Psoas muscle (tissue), 8 donors: Measurements from ENCODE around the gene VAT1L. TPM values are rescaled to one million over a fixed set of nuclear protein-coding genes. Genes with fewer than 3 reads are reported as not detected.

Source experiments
- ATAC-seq, 4 donors: fragments of 200-7000 bp; cut with Tn5 transposase; one replicate each; pipeline ENCODE4 v1.9.1; 2020; ENCODE audit warnings: moderate library complexity in 3 of 4, mild to moderate bottlenecking in 2 of 4
- DNase-seq, 2 donors: peaks; one replicate each; pipeline ENCODE4 v3.0.0-alpha.2; 2020
- H3K27ac ChIP-seq: fragments of 200-600 bp; one replicate; pipeline ENCODE4 v1.8.0; 2022
- H3K27me3 ChIP-seq, 3 donors: fragments of 200-600 bp in 1 of 3; one replicate each; pipeline versions ENCODE4 v1.6.1 to v1.8.0; 2013 to 2022; ENCODE audit warnings: low read length in 2 of 3, mild to moderate bottlenecking in 2 of 3, moderate library complexity in 1 of 3; ENCODE audit not compliant: insufficient read depth in 3 of 3
- H3K36me3 ChIP-seq, 2 donors: fragments of 200-600 bp in 1 of 2; one replicate each; pipeline versions ENCODE4 v1.6.1 to v1.8.0; 2013 to 2022; ENCODE audit warnings: low read depth in 1 of 2, mild to moderate bottlenecking in 1 of 2, moderate library complexity in 1 of 2; ENCODE audit not compliant: insufficient read depth in 1 of 2
- H3K4me1 ChIP-seq: fragments of 200-600 bp; one replicate; pipeline ENCODE4 v1.8.0; 2022
- H3K4me3 ChIP-seq: fragments of 200-600 bp; one replicate; pipeline ENCODE4 v1.8.0; 2022; ENCODE audit warnings: mild to moderate bottlenecking
- H3K9me3 ChIP-seq: fragments of 200-600 bp; one replicate; pipeline ENCODE4 v1.8.0; 2022
- CTCF ChIP-seq: fragments of 200-600 bp; IDR thresholded peaks from one replicate; pipeline ENCODE4 v1.8.0; 2022; ENCODE audit warnings: antibody characterized with exemption
- WGBS, 3 donors: extraction: QIAGEN DNeasy Blood & Tissue Kit; methylation state at CpG; one replicate each; pipeline versions ENCODE4 v1.1.6 to v1.1.7; 2013; 5-methylcytosine and 5-hydroxymethylcytosine counted together
- intact Hi-C, 2 donors: fragments of 100-400 bp; cut with DNase I; formaldehyde crosslinking; loops; one replicate each; pipeline versions ENCODE4 v1.11.0 to v1.14.2; 2022
- polyA plus RNA-seq, 3 donors: library from polyadenylated mRNA; stranded (reverse); fragments of 200-250 nt; gene quantifications; one replicate each; pipeline ENCODE4 v1.2.3, GENCODE V29; 2013
- total RNA-seq, 4 donors: library from RNA; stranded (reverse); fragmentation: NEBNext Ultra II Directional in 2 of 4; extraction: Animal tissue kit (Norgen Biotek cat#: 25700) in 2 of 4; gene quantifications; one replicate each; pipeline versions ENCODE4 v1.2.1 to v1.2.4, GENCODE V29; 2021 to 2023
- donor health status: healthy with polysubstance abuse.
- donor health status: DM: no; HTN: no; CAD: no; lungs with moderate emphysema.
- donor health status: Bipolar disorder and iron deficiency.
- donor health status: healthy.
- donor health status: DM: yes; HTN: yes; CAD: no.
- donor health status: DM: no; HTN: no; CAD: no.
- donor health status: DM: no; HTN: no; CAD: no.
- donor health status: DM: yes; HTN: yes; CAD: no.

Gene VAT1L
- total and polyA plus RNA-seq, 7 donors: 0.03 to 0.20 (median 0.09) TPM; not detected in 3

- Histone ChIP-seq H3K9me3 (no peaks in the 10 kb centered on the region), H3K4me1 (no peaks in the 10 kb centered on the region), H3K36me3 (no peaks in the 10 kb centered on the region), H3K27ac (no peak overlapping the region), H3K4me3 (no peak overlapping the region), H3K27me3 (no peaks in the 10 kb centered on the region)
- ATAC-seq: no peak
- intact Hi-C loops: no loop called here
- DNase-seq: no peak
- no peak for TF ChIP-seq CTCF
- 51 to 58% (median 57%) methylated on average over 8 of the region's 8 CpGs for WGBS, 3 donors
Observed at GRCh38 chr16:77918809-77919707, 130.7 kb downstream of the VAT1L start.

GRCh38 chr16:77919761-77920415, 131.5 kb downstream of the VAT1L start:
- no peak for TF ChIP-seq CTCF
- no peak overlapping the region for H3K27ac ChIP-seq
- 52 to 55% (median 52%) methylated on average over 8 of the region's 8 CpGs for WGBS, 3 donors
- no peaks in the 10 kb centered on the region for H3K36me3 ChIP-seq
- intact Hi-C loops: no loop called here
- no peak for ATAC-seq
- no peak overlapping the region for H3K4me3 ChIP-seq
- no peaks in the 10 kb centered on the region for H3K4me1 ChIP-seq
- peaks cover 0 to under 1% (median 0%) of the 10 kb centered on the region in 3 donors for H3K27me3 ChIP-seq
- no peaks in the 10 kb centered on the region for H3K9me3 ChIP-seq
- no peak for DNase-seq

- no peak for ATAC-seq
Observed at GRCh38 chr16:77920984-77921383, 132.6 kb downstream of the VAT1L start.

GRCh38 chr16:77922228-77922754, 133.9 kb downstream of the VAT1L start:
- 62 to 69% (median 63%) methylated on average over 6 of the region's 6 CpGs for WGBS, 3 donors

More at GRCh38 chr16:77920984-77921383, 132.6 kb downstream of the VAT1L start:
- no peaks in the 10 kb centered on the region for H3K9me3 ChIP-seq
- no peak overlapping the region for H3K27ac ChIP-seq
- no peaks in the 10 kb centered on the region for H3K4me1 ChIP-seq
- H3K36me3 ChIP-seq: no peaks in the 10 kb centered on the region
- TF ChIP-seq CTCF: no peak
- DNase-seq: no peak
- peaks cover 0 to 4% (median 0%) of the 10 kb centered on the region in 3 donors for H3K27me3 ChIP-seq
- intact Hi-C loops: no loop called here
- H3K4me3 ChIP-seq: no peak overlapping the region
- 66 to 76% (median 68%) methylated on average over 4 of the region's 4 CpGs for WGBS, 3 donors

More at GRCh38 chr16:77922228-77922754, 133.9 kb downstream of the VAT1L start:
- peaks cover 0 to 4% (median under 1%) of the 10 kb centered on the region in 3 donors for H3K27me3 ChIP-seq
- no peaks in the 10 kb centered on the region for H3K36me3 ChIP-seq
- DNase-seq (no peak), ATAC-seq (no peak)
- no peak overlapping the region for H3K27ac ChIP-seq
- intact Hi-C loops: no loop called here
- no peak overlapping the region for H3K4me3 ChIP-seq
- H3K4me1 ChIP-seq: no peaks in the 10 kb centered on the region
- no peak for TF ChIP-seq CTCF
- no peaks in the 10 kb centered on the region for H3K9me3 ChIP-seq
